Limb (tissue), 2 donors: Measurements from ENCODE around the gene ENTPD3.

Source experiments
- DNase-seq, 2 donors: peaks; one replicate each; pipeline ENCODE4 v3.0.0-alpha.2; 2016; ENCODE audit errors: extremely low spot score in 2 of 2

Gene ENTPD3

DNA sequence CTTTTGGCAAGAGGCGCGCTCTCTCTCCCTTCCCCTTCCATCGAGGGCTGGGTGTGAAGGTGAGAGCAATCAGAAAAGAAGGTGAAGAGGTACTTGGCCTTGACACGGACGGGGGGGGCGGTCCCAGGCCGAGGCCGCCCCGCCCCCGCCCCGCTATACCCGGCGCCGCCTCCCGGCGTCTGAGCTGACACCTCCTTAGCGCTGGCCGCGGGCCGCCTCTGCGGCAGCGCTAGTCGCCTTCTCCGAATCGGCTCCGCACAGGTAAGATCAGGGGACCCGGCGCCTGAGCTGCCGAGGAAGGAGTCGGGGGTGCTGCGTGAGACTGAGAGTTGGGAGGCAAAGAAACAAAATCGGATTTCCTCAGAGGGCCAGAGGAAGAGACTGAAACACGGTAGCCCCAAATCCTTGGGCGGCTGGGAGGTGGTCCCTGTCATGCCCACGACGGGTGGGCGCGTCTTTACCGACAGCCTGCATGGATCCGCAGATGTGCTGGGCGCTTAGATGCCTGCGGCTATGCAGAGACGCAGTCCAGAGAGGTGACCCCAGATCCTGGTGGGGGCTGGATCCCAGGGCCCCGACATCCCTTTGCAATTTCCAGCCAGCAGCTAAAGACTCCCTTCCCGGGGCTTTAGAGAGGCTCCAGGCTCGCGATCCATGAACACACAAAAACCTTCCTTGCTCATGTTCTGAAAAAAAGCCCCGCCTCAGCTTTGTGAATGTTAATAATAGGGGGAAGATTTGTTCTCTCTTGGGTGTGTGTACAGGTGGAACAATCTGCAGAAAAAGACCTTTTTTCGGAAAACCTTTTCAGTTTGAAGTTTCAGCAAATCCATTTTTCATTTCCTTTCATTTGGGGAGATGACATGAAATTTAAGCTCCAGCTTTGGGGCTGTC is at the start of gene ENTPD3:
Gene ENTPD3 (plus strand): TSS at position 184 of the 894 bp plus-strand sequence. CDS start 874 bp downstream, outside the sequence.
- peak in 1 of 2 donors; percentile 42 for DNase-seq

- DNase-seq: no peak
Observed at GRCh38 chr3:40339871-40340270, 47.1 kb upstream of the ENTPD3 start.

DNA sequence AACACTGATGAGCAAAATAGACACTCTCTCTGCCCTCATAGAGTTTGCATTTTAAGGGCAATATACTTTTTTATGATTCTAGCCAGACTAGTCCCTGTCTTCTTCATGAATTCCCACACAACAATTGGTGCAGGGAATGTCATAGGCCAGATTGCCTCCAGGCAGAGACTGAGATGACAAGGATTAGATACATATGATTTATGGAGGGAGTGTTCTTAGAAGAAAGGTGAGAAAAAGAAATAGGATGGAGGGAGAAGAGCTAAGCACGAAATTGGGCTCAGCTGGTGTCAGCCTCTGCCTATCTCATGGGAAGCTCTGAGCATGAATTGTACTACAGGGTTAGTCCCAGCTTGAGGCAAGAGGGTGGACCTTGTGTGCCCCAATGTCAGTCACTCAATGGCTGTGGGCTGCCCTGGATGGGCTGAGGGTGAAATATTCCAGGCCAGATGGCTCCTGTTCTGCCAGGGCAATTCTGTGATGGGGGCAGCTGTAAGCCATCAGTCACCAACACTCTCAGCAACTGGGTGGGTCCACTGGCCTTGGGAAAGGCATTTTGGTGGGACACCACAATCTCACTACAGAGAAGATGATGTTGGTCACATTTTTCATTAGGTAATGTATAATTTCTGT is 46.3 kb upstream of the ENTPD3 start:
- DNase-seq: no peak

GRCh38 chr3:40341671-40342070 is 45.3 kb upstream of the ENTPD3 start:
- DNase-seq: no peak

- DNase-seq: no peak
Observed at GRCh38 chr3:40350529-40350928, 36.5 kb upstream of the ENTPD3 start.

DNA sequence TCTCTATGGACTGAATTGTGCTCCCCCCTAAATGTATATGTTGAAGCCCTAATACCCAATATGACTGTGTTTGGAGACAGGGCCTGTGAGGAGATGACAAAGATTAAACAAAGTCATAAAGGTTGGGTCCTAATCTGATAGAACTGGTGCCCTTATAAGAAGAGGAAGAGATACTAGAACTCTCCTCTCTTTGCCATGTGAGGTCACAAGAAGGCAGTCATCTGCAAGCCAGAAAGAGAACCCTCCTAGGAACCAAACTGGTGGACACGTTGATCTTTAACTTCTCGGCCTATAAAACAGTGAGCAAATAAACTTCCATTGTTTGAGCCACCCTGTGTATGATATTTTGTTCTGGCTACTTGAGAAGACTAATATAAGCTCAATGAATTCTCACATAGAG is 31.6 kb upstream of the ENTPD3 start:
- no peak for DNase-seq

DNA sequence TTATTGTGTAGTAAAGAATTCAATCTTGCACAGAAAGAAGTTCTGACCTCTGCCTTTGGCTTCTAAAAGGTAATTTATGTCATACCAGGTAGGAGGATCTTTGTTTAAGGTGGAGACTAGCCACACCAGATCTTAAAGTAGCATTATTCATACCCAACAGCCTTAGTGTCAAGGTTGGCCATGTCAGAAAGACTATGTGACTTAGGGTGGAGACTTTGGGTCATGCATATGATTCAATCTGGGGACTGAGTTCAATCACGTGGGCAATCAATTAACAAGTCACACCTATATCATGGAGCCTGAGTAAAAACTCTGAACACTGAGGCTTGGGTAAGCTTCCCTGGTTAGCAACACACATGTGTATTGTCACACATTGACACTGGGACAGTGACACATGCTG is 28.5 kb upstream of the ENTPD3 start:
- no peak for DNase-seq

DNA sequence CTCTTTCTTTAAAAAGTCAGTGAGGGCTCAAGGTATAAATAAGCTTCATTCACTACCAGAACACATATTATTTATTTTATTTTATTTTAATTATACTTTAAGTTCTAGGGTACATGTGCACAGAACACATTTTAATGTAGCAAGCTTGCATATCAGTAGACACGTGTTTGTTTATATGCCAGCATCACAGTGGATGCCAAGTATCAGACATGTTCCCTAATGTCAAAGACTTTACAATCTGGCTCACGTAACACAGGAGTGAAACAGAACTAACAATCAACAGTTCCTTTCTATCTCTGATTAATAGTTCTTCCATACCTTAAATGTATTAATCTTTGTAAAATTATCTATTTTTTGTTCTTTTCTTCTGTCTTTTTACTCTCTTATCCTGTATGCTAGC is 23.3 kb upstream of the ENTPD3 start:
- no peak for DNase-seq

GRCh38 chr3:40366203-40367162 is 20.5 kb upstream of the ENTPD3 start:
- DNase-seq: no peak

GRCh38 chr3:40369716-40370115 is 17.3 kb upstream of the ENTPD3 start:
- no peak for DNase-seq

- DNase-seq: no peak
Observed at GRCh38 chr3:40377822-40378221, 9.2 kb upstream of the ENTPD3 start.

GRCh38 chr3:40379674-40380306 is 7.2 kb upstream of the ENTPD3 start:
- DNase-seq: no peak

DNA sequence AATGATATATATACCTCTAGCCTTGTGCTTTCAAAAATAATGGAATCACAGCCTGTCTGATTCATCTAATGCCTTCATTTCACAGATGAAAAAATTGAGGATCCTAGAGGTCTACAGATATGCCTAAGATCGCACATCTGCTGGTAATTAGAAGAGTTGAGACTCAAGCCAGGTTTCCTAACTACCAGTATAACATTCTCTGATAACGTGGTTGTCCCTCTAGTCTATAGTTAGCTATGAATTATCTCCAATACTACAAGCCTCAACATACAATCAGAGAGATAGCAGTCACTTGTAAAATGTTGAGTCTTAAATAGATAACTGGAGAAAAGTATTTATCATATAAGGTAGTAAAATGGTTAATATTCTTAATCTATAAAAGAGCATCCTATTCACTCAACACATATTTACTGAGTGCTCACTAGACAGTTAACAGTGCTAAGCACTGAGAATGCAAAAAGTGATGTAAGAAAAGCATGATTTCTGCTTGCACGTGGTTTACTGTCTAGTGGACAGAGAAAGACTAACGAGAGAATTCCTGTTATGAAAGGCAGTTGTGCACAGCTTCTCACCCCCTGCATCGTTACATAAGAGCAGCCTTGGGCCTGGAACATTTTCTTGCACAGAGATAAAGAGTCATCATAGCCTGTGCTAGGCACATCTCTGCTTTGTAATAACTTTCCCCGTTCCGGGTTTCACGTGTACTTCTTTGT is 4.9 kb upstream of the ENTPD3 start:
- no peak for DNase-seq

DNA sequence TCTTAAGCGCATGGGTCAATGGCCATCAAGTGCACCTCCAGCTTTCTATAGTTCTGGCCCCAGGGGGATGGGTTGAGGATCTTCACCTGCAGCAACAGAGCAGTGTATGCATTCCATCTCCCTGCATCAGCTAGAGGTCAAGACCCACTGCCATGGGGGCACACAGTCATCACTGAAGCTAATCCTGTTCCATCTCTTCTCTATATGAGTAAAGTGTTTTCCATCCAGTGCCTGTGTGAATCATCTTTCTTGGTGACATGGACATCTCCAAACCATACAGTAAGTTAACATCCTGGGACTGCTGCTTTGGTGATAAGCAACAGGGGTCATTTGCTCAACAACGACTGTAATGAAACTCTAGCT is 4.4 kb upstream of the ENTPD3 start:
- DNase-seq: no peak

GRCh38 chr3:40386213-40386612 is 771 bp upstream of the ENTPD3 start:
- DNase-seq: no peak

DNA sequence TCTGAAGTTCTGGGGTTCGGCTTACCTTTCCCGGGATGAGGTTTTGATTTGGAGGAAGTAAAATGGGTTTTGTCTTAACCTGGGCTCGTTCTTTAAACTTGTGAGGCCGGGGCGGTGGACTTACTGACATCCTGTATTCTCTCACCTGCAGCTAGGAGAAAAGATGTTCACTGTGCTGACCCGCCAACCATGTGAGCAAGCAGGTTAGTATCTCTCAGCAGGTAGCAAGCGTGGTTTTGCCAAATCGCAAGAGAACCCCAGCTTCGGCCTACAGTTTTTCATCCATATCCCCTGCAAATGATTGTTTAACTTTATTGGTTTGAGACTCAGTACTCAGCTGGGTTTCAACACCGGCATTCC is 891 bp downstream of the ENTPD3 start:
- DNase-seq: no peak

- DNase-seq: no peak
Observed at GRCh38 chr3:40396406-40396805, 9.4 kb downstream of the ENTPD3 start.

- no peak for DNase-seq
Observed at GRCh38 chr3:40397129-40397528, 10.1 kb downstream of the ENTPD3 start.

GRCh38 chr3:40397912-40398311 is 10.9 kb downstream of the ENTPD3 start:
- DNase-seq: no peak

DNA sequence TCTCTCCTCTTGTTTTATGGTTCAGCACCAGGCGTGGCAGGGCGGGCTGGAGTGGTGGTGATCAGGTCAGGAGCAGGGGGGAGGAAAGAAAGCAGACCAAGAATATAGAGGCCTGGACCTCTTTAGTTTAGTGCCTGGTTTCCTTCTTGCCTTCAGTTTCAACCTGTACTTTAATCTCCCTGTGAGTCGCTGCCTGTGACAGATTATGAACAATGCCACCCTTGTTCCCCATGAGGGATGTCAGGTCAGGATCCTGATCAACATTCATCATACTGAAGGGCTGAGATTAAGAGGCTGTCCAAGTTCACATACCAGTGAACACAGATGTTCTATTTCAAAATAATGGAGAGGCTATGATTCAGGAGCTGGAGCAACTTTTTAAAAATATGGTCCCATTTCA is 11.4 kb downstream of the ENTPD3 start:
- no peak for DNase-seq
